HG02763 (cell line): ENCODE data around the gene UBE2G2.
"Not testable (repeated sequence)": the region's sequence is repeated elsewhere in the genome, so short reads cannot be mapped to it uniquely, and the experiment has no call there.

Source experiments
- ATAC-seq: cut with Tn5 transposase; IDR thresholded peaks from one replicate; pipeline ENCODE4 v1.9.1; 2021; ENCODE audit warnings: mild to moderate bottlenecking, moderate library complexity; ENCODE audit not compliant: unreplicated experiment

The UBE2G2 gene

GRCh38 chr21:44836666-44837471 lies 35.2 kb upstream of the UBE2G2 start:
- ATAC-seq, result no peak

- ATAC-seq, result no peak
These were observed 34.7 kb upstream of the UBE2G2 start for GRCh38 chr21:44836349-44836665.

DNA sequence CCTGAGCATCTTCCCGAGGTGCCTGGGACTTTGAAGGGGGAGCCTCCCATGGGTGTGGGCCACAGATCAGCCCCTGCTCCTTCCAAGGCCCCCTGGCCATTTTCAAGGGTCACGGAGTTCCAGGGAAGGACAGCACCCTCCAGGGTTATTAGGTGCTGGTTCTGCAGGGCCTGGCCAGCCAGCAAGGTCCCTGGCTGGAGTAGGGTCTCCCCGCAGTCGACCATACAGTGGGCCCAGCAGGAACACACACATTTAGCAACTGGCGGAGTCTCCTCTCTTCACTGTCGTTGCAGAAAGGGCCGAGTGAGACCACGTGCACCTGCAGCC lies 34.0 kb upstream of the UBE2G2 start:
- ATAC-seq, result no peak

DNA sequence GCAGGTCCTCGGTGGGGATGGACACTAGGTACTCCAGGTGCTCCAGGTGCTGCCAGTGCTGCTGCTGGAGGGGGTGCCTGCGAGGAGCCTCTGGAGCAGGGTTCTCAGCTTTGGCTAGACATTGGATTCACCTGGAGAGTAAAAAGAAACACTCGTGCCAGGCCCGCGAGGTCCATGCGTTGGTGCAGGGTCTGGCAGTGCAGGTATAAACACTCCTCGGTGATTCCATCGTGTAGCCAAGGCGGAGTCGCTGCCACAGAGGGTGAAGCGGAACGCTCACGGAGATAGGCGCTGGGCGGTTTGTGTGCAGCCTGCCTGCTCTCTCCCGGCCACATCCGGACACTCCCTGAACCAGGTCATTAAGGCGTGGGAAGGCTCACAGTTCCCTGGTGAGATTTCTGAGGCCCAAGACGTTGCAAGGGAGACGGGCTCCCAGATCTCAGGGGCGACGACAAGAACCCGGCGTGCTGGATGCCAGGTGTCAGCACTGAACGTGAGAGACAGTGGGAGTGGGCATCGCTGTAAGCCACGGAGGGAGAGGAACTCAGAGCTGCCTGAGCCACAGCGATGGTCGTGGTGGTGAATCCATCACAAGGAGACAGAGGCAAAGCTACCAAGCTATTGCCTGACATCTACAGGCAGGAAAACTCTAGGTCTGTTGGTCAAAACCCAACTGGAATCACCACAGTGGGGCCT lies 33.5 kb upstream of the UBE2G2 start:
- no peak for ATAC-seq

DNA sequence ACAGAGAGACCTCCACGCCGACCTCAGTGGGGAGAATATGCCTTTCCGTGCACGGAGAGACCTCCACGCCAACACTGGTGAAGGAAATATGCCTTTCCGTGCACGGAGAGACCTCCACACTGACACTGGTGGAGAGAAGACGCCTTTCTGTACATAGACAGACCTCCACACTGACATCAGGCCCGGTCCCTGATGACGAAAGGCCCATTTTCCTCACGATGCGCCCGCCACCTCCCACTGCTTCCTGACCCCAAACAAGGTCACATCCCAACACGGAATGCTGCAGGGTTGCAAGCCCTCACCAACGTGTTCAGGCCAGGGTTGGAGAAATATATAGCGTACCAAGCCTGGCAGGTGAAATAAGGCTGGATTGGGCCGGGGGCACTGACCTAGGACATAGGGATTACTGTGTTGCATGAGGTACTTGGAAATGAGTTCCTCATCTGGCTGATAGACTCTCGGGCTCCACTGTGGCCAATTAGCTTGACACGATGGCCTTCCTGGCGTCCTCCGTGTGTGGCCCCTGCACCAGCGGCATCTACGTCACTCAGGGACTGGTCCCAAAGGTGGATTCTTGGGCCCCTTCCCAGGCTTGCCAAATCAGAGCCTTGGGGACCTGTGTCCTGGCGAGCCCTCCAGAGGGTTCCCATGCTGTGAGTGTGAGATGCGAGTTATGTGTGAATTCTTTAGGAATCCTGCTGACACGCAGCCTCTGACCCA lies 32.8 kb upstream of the UBE2G2 start:
- no peak for ATAC-seq

DNA sequence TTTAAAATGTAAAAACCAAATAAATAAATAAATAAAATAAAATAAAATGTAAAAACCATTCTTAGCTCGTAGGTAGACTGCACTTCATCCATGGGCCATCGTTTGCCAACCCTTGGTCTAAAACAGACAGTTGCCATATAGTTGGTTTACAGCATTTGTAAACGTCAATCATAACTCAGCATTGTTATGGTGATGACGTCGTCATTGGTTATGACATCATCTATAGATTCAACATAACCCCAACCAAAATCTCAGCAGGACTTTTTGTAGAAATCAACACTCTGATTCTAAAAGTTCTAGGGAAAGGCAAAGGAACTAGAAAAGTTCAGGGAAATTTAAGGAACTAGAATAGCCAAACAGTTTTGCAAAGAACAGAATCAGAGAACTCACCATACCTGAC lies 32.0 kb upstream of the UBE2G2 start:
- no peak for ATAC-seq

DNA sequence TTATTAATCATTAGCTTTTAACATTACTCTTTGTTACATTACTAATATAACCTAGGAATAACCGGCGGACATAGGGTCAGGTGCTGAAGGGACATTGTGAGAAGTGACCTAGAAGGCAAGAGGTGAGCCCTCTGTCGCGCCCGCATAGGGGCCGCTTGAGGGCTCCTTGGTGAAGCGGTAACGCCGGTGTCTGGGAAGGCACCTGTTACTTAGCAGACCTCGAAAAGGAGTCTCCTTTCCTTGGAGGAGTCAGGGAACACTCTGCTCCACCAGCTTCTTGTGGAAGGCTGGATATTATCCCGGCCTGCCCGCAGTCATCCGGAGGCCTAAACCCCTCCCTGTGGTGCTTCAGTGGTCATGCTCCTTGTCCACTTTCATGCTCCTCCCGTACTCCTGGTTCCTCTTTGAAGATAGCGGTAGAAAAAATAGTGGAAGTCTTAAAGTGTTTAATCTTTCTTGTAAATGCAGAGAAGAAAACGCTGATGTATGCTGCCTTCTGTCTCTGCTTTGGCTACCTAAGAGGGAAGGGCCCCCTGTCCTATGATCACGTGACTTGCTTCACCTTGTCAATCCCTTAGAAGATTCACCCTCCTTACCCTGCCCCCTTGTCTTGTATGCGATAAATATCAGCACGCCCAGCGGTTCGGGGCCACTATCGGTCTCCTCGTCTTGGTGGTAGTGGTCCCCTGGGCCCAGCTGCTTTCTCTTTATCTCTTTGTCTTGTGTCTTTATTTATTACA lies 31.1 kb upstream of the UBE2G2 start:
- not testable (repeated sequence) for ATAC-seq

DNA sequence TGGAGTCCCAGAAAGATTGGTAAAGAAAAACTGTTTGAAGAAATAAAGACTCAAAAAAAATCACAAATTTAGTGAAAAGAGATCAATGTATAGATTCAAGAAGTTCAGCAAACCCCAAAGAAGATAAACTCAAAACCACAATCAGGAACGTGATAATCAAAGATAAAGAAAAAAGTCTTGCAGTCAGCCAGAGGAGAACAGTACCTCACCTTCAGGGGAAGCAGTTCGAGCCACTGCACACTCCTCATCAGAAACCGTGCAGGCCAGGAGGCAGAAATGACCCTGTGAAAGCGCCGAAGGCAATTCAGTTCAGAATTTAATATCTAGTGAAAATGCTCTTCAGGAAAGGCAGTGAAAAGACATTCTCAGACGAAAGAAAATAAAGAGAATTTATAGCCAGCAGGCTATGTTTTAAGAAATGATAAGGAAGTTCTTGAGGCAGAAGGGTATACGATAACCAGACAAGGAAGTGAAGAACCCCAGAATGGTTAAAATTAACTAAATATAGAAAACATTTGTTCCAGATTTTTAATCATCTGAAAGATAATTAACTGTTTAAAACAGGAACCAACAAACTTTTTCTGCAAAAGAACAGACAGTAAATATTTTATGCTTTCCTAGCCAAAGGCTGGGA lies 29.7 kb upstream of the UBE2G2 start:
- ATAC-seq, result no peak

DNA sequence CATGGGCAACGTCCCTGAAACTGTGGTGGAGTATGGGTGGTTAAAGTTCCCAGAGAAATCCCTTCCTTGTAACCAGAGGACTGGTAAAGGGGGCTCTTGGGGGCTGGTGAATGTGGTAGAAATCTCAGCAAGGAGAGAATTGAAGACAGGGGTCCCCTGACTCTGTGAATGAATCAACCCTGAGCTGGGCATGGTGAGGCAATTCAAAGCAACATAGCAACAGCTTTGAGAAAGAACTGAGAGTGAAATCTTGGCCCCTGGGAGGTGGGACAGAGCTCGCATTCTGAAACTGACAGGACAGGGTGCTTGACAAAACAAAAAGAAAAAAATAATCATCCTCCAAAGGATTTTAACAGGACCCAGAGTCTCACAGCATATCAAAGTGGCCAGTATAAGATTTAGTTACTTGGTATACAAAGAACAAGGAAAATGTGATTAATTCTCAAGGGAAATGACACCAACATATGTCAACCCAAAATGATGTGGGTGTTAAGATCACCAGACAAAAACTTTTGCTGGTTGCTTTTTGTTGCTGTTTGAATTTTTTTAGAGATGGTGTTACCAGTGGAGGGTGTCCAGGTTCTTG lies 28.0 kb upstream of the UBE2G2 start:
- ATAC-seq, result no peak

- no peak for ATAC-seq
These were observed 26.9 kb upstream of the UBE2G2 start for GRCh38 chr21:44828362-44829056.

- ATAC-seq, result no peak
These were observed 21.6 kb upstream of the UBE2G2 start for GRCh38 chr21:44823179-44823660.

GRCh38 chr21:44822484-44823178 lies 21.0 kb upstream of the UBE2G2 start:
- no peak for ATAC-seq

DNA sequence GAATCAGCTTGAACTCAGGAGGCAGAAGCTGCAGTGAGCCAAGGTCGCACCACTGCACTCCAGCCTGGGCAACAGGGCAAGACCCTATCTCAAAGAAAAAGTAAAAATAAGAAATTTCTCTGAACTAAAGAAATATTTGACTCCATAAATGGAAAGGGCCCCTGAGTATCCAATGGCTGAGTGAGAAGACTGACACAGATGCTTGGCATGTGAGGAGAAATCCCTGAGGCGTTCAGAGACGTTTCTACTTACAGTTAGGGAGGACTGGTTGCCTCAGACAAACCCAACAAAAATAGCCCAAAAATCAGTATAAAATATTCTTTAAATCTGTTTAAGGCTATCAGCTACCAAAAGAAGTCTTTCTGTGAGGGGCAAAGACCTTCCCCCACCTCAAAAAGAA lies 19.2 kb upstream of the UBE2G2 start:
- no peak for ATAC-seq

DNA sequence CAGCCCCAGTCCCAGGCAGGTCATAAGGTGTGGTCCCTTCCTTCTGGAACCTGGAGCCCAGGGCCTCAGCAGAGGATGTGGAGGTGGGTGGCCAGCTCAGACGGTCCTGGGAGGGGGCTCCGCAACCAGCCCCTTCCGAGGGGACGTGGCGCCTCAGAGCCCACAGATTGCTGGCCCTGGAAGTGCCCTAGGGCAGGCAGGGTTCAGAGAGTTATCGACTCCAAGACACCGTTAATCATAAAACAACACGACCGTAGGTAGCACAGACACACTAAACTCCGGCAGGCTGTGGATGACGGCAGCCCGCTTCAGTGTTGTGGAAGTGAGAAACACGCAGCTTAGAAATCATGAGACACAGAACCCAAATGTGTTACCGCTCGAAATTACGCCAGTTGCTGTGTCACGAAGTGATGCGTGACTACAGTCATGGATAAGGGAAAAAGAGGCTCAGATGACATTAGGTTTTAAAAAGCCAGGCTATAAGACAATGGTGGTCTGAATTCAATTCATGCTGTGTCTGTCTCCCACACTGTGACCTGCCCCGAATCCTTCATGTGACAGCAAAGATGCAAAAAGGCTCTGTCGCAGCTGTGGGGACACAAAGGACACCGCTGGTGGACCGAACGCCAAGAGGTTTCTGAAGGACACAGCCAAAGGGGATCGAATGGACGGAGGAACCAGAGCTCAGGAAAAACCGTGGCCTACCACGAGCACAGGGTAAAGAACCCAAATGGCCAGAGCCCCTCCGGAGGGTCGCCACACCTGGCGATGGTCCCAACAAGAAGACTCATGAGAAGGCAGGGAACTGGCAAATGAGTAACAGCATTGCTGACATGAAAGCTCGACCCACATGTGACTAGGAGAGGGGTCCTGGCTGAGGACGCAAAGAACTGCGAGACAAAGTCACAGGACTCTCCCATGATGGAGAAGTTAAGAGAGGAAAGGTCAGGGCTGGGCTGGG lies 17.9 kb upstream of the UBE2G2 start:
- ATAC-seq, result no peak

DNA sequence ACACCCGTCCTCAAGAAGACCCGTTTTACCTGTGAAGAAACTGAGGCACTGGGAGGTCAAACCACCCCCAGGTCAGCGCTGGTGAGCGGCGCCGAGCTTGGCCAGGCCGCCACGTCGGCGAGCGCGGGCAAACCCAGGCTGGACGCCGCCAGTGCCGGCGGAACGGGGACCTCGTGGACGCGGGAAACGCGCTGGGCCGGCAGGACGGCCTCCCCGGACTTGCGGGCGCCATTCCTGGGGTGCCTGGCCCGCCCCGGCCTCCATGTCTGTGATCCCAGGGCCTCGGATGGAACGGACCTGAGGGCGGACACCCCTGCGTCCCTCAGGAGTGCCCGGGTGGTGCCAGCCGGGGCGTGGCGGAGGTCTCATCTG lies 17.0 kb upstream of the UBE2G2 start:
- no peak for ATAC-seq

DNA sequence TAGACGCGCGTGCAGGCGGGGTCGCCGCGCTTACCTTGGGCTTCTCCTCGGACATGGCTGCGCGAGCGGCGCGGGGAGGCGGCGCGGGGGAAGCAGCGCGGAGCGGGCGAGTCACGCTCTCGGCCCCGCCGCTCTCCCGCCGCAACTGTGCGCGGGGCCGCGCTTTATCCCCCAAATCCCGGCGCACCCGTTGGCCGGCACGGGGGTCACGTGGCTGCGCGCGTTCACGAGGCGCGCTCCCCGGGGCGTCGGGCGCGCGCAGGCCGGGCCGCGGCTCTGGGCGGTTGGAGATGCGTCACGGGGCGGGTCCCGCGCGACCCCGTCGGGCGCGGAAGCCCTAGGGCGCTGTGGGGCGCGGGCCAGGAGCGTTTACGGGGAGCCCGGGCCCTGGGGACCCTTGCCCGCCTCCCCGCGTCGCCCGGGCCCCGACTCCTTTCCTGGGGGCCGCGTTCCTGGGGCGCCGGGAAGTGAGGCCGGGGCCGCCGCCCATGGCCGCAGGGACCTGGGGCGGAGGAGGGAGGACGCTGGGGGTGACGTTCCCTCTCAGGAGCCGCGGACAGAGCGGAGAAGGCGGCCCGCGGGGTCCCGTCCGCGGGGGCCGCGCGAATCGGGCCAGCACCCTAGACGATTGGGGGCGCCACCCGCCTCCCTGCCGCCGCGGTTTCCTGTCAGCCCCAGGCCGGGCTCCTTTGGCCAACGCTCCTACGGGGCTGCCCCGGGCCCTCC lies 16.5 kb upstream of the UBE2G2 start, which contains the start of gene SUMO3:
Gene SUMO3, minus strand, starts transcription at position 149 of the 726 bp plus-strand sequence. Its CDS starts 94 bp downstream, at position 55.
- ATAC-seq, result peak; percentile 71

DNA sequence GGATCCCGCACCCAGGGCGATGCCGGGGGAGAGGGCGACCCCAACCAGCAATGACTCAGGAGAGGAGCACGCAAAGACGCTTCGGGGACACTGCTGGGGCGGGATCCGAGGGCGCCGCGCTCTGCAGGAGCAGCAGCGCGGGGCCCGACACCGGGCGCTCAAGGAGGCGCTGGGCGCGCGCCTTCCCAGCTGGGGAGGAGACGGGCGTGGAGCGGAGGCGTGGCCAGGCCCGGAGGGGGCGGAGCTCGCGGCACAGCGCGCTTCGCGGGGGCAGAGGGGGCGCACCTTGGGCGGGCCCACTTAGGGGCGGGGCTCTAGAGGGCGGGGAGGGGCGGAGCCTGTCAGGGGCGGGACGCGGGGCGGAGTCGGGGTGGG lies 15.9 kb upstream of the UBE2G2 start:
- peak; percentile 74 for ATAC-seq
